Measurements from ENCODE around the gene UPF1.

UPF1 gene

GRCh38 chr19:18831524-18832305, at the start of gene UPF1:
Gene UPF1, plus strand, starts transcription at chr19:18831959. Its CDS starts 251 bp downstream, at chr19:18832210.
- peak; percentile 93 for DNase-seq (ENCODE audit: low read depth, low spot score)

GRCh38 chr19:18782559-18783225, 49.1 kb upstream of the UPF1 start:
- DNase-seq (ENCODE audit: low read depth, low spot score): no peak

DNA sequence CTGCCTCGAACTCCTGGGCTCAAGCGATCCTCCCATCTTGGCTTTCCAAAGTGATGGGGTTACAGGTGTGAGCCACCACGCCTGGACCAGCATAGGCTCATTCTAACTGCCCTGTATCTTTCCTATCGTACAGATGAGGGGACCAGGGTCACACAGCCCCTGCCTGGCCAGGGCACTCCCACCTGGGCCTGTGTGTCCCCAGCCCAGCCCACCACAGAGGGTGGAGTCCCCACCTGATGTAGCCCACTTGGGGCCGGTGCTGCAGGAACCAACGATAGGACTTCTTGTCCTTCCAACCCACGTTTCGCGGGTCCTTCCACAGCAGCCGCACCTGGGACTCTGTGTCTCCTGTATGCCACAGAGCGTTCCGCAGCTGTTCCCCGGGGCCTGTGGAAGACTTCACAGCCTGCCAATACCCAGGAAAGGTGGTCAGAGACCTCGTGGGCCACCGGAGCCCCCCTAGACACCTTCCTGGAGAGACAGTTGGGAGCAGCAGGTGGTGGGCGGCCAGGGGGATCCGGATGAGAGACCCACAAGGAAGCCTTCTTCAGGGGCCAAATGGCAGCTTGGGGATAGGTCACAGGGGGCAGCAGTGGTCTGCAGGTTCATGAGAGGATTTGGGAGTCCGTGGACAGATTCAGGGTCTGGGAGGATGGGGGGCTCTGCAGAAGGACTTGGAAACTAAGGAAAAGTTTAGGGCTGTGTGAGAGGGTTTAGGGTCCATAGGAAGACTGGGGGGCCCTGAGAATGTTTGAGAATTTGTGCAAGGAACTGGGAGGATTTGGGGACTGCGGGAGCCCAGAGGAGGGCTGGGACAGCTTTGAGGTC, 47.6 kb upstream of the UPF1 start:
- DNase-seq (ENCODE audit: low read depth, low spot score): no peak

- no peak for DNase-seq (ENCODE audit: low read depth, low spot score)
Measured at GRCh38 chr19:18784786-18785120, 47.0 kb upstream of the UPF1 start.

- peak; percentile 73 for DNase-seq (ENCODE audit: low read depth, low spot score)
Measured at GRCh38 chr19:18785179-18786124, 46.3 kb upstream of the UPF1 start.

GRCh38 chr19:18788529-18789421, 43.0 kb upstream of the UPF1 start:
- DNase-seq (ENCODE audit: low read depth, low spot score): no peak

DNA sequence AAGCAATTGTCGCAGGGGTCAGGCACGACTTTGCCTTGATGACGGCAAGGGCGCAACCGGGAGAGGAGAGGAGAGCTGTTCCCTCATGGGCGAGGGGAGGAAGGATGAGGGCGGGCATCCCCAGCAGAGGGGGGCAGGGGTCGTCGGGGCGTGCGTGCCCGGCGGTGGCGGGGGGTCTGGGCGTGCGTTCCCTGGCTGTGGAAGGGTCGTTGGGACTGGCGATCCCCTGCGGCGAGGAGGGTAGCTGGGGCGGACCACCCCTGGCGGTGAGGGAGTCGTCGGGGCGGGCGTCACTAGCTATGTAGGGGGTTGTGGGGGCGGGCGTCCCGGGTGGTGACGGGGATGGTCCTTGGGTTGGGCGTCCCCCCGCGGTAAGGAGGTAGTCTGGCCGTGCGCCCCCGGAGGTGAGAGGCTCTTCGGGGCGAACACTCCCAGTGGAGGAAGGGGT, 42.3 kb upstream of the UPF1 start:
- DNase-seq (ENCODE audit: low read depth, low spot score): no peak

- no peak for DNase-seq (ENCODE audit: low read depth, low spot score)
Measured at GRCh38 chr19:18789883-18790565, 41.7 kb upstream of the UPF1 start.

DNA sequence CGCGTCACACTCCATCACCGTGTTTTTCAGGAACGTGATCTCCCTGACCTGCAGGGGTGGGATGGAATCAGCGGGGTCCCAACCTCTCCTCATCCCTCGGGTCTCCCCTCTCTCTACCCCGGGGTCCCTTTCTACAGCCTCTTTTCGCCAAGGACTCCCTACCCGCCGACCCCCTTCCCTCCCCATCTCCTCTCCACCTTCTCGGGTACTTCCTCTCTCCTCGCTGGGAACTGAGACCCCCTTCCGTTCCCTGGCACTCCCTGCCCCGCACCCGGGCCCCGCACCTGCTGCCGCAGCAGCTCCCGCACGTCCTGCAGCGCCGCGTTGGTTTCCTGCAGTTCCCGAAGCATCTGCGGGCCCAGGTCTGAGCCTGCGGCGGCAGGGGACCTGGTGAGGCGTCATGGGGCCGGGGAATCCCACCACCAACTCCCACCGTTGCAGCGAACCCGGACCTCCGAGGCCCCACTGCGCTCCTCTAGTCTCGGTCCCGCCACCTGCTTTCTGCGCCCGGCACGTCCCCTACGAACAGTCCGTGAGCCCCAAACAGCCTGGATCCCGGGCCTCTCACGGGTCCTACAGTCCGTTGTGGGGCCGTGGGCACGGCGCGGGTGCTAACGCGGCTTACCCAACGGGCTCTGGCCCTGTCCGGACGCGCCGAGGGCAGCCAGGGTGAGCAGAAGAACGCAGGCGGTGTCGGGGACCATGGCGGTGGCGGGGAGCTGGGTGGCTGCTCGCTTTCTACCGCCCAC, 41.0 kb upstream of the UPF1 start, which contains the start of gene COMP:
Gene COMP (minus strand): TSS at position 740 of the 749 bp plus-strand sequence. CDS start 36 bp downstream, at position 704.
- no peak for DNase-seq (ENCODE audit: low read depth, low spot score)

DNA sequence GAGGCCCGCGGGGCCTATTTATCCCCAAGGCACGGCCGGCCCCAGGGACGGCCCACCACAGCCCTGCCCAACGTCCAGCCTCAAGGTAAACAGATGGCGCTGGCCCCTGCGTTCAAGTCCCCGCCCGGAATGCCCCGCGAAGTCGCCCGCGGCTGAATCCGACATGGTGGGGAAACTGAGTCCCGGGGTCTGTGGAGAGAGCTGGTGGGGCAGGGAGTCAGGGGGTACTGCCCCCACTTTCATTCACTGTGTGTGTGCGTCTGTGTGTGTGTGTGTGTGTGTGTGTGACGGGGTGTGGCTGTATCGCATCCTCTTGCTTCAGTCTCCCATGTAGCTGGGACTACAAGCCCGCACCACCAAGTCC, 40.5 kb upstream of the UPF1 start:
- DNase-seq (ENCODE audit: low read depth, low spot score): no peak

DNA sequence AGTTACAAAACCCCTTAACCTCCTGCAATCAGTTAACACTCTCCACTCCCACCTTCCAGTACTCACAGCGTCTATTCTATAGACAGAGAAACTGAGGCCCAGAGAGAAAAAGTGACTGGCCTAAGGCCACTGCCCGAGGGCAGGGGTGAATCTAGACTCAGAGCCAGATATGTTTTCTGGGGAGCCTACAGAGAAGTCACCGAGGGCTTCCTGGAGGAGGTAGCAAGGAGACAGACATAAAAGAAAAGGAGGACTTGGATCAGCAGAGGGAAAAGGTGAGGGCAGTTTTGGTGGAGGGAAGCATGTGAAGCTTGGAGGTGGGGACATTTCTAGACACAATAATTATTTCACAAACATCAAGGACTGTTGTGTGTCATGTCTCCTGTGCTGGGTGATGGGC, 39.1 kb upstream of the UPF1 start:
- no peak for DNase-seq (ENCODE audit: low read depth, low spot score)

- DNase-seq (ENCODE audit: low read depth, low spot score): no peak
Measured at GRCh38 chr19:18793144-18794028, 38.4 kb upstream of the UPF1 start.

DNA sequence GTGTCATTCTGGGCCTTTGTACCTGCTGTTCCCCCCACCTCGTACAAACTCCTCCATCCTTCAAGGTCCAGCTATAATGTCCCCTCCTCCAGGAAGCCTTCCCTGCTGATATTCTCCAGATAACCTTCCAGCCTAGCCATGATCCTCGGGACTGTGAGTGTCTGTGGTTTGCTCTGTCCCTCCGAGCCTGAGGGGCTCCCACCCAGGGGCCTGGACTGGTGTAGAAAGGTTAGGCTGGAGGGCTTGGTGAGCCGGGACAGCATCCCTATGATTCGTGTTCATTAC, 37.8 kb upstream of the UPF1 start:
- no peak for DNase-seq (ENCODE audit: low read depth, low spot score)

- no peak for DNase-seq (ENCODE audit: low read depth, low spot score)
Measured at GRCh38 chr19:18794692-18795091, 37.1 kb upstream of the UPF1 start.

DNA sequence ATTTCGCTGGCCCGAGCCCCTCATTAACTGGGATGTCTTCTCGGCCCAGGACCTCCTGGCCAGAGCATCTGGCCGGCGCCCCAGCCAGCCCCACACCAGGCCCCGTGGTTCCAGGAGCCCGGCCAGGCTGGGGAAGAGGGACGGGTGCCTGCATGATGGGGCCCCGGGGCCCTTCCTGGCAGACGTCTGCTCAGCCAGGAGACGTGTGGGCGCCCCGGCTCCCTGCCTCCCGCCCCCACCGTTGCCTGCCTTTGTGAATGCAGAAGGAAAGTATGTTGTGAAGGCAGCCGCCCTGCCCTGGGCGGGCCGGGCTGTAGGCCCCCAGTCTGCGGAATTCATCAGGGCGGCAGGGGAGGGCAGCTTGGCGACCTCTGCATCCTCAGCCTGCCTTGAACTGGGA, 36.2 kb upstream of the UPF1 start:
- DNase-seq (ENCODE audit: low read depth, low spot score): peak; percentile 73

GRCh38 chr19:18796239-18796638, 35.5 kb upstream of the UPF1 start:
- DNase-seq (ENCODE audit: low read depth, low spot score): no peak

- DNase-seq (ENCODE audit: low read depth, low spot score): no peak
Measured at GRCh38 chr19:18798384-18799352, 33.1 kb upstream of the UPF1 start.

Data from ELF-1 (cell line).